Calu3 (cell line): ENCODE data around the gene KRT4. TPM values are rescaled to one million over a fixed set of nuclear protein-coding genes. Genes with fewer than 3 reads are reported as not detected.

Source experiments
- BruUV-seq: library from RNA; stranded (reverse); fragments of 400-500 nt; replicated peaks from 2 replicates; lab custom pipeline; 2021; lab: Mats Ljungman, UMichigan
- CTCF ChIA-PET: fragments of 300-600 bp; sonication (Branson Sonifier 250); formaldehyde crosslinking; loops from one replicate; lab custom pipeline; 2022; ENCODE audit warnings: antibody characterized with exemption; lab: Charles Lee
- DNase-seq: peaks from one replicate; pipeline ENCODE4 v3.0.0; 2022
- H3K27ac Mint-ChIP-seq: one replicate; pipeline ENCODE4 v1.8.0; 2022; ENCODE audit warnings: mixed read lengths; ENCODE audit not compliant: unreplicated experiment
- H3K27me3 Mint-ChIP-seq: one replicate; pipeline ENCODE4 v1.8.0; 2022; ENCODE audit warnings: mixed read lengths; ENCODE audit not compliant: unreplicated experiment
- H3K36me3 Mint-ChIP-seq: one replicate; pipeline ENCODE4 v1.8.0; 2022; ENCODE audit warnings: mild to moderate bottlenecking, moderate library complexity, mixed read lengths; ENCODE audit not compliant: insufficient read depth, unreplicated experiment
- H3K4me1 Mint-ChIP-seq: one replicate; pipeline ENCODE4 v1.8.0; 2022; ENCODE audit warnings: mild to moderate bottlenecking, low read depth, mixed read lengths; ENCODE audit not compliant: unreplicated experiment
- H3K4me3 Mint-ChIP-seq: one replicate; pipeline ENCODE4 v1.8.0; 2022; ENCODE audit warnings: mild to moderate bottlenecking, low read depth, moderate library complexity, mixed read lengths; ENCODE audit not compliant: unreplicated experiment
- H3K9me3 Mint-ChIP-seq: one replicate; pipeline ENCODE4 v1.8.0; 2022; ENCODE audit warnings: low read depth, mixed read lengths; ENCODE audit not compliant: unreplicated experiment
- intact Hi-C: fragments of 100-400 bp; cut with micrococcal nuclease; formaldehyde crosslinking; loops from one replicate; pipeline ENCODE4 v1.10.0; 2022; ENCODE audit not compliant: unreplicated experiment
- total RNA-seq: library from RNA; stranded (reverse); gene quantifications from 2 replicates; pipeline ENCODE4 v1.2.3, GENCODE V29; 2022
- TF ChIP-seq, protein P1 (sequence below): fragments of 200-600 bp; IDR thresholded peaks from one replicate; pipeline ENCODE4 v1.8.0; 2022; ENCODE audit warnings: antibody characterized with exemption; ENCODE audit not compliant: unreplicated experiment

Gene KRT4
- total RNA-seq, 1 experiment from 2014 or later = not detected

GRCh38 chr12:52806169-52806811 is 7.6 kb downstream of the KRT4 start:
- H3K36me3 Mint-ChIP-seq = no peaks in the 10 kb centered on the region
- BruUV-seq = no TSS peak
- H3K9me3 Mint-ChIP-seq = no peaks in the 10 kb centered on the region
- TF ChIP-seq, protein P1, sequence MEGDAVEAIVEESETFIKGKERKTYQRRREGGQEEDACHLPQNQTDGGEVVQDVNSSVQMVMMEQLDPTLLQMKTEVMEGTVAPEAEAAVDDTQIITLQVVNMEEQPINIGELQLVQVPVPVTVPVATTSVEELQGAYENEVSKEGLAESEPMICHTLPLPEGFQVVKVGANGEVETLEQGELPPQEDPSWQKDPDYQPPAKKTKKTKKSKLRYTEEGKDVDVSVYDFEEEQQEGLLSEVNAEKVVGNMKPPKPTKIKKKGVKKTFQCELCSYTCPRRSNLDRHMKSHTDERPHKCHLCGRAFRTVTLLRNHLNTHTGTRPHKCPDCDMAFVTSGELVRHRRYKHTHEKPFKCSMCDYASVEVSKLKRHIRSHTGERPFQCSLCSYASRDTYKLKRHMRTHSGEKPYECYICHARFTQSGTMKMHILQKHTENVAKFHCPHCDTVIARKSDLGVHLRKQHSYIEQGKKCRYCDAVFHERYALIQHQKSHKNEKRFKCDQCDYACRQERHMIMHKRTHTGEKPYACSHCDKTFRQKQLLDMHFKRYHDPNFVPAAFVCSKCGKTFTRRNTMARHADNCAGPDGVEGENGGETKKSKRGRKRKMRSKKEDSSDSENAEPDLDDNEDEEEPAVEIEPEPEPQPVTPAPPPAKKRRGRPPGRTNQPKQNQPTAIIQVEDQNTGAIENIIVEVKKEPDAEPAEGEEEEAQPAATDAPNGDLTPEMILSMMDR = no peak
- intact Hi-C loops = no loop called here
- H3K27me3 Mint-ChIP-seq = peaks cover 62% of the 10 kb centered on the region
- CTCF ChIA-PET = interaction anchor here (0.5 kb wide), 1 partner anchor 70 kb away, joined by 4 read pairs; no protein-coding TSS in a partner anchor
- no peak overlapping the region for H3K4me3 Mint-ChIP-seq
- H3K4me1 Mint-ChIP-seq = no peaks in the 10 kb centered on the region
- DNase-seq = no peak
- no peak overlapping the region for H3K27ac Mint-ChIP-seq

DNA sequence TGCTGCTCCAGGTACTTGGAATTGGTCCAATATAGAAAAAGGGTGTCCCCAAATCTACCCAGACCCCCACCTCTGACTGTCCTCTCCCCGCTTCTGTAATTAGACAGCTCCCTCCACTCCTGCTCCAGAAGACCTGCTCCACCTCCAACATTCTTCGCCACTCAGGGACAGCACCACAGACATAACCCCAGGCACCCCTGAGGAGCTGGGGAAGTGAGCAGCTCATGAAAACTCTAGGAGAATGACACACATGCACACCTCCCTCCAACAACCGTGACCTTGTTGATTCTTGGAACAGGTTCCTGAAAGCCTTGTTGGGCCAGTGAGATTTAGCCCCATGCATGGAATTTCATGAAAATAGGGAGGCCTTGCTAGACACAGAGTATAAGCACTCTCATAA is 8.2 kb downstream of the KRT4 start:
- Mint-ChIP-seq H3K4me1 (no peaks in the 10 kb centered on the region), H3K27me3 (peaks cover 62% of the 10 kb centered on the region), H3K36me3 (no peaks in the 10 kb centered on the region), H3K9me3 (no peaks in the 10 kb centered on the region), H3K4me3 (no peak overlapping the region), H3K27ac (no peak overlapping the region)
- CTCF ChIA-PET = interaction anchor here (0.5 kb wide), 1 partner anchor 70 kb away, joined by 4 read pairs; no protein-coding TSS in a partner anchor
- no peak for DNase-seq
- intact Hi-C loops = no loop called here
- TF ChIP-seq, protein P1 = no peak
- BruUV-seq = no TSS peak

GRCh38 chr12:52805000-52805399 is 8.9 kb downstream of the KRT4 start:
- Mint-ChIP-seq H3K4me1 (peaks cover 5% of the 10 kb centered on the region), H3K27ac (no peak overlapping the region), H3K36me3 (no peaks in the 10 kb centered on the region), H3K4me3 (no peak overlapping the region), H3K27me3 (peaks cover 60% of the 10 kb centered on the region), H3K9me3 (no peaks in the 10 kb centered on the region)
- intact Hi-C loops = no loop called here
- no peak for DNase-seq
- TF ChIP-seq, protein P1 = no peak
- BruUV-seq = no TSS peak
- CTCF ChIA-PET = no interaction called here

GRCh38 chr12:52802442-52802841 is 11.5 kb downstream of the KRT4 start:
- H3K36me3 Mint-ChIP-seq = no peaks in the 10 kb centered on the region
- TF ChIP-seq, protein P1 = no peak
- intact Hi-C loops = no loop called here
- H3K9me3 Mint-ChIP-seq = no peaks in the 10 kb centered on the region
- no peak overlapping the region for H3K27ac Mint-ChIP-seq
- peaks cover 26% of the 10 kb centered on the region for H3K4me1 Mint-ChIP-seq
- no peak overlapping the region for H3K4me3 Mint-ChIP-seq
- H3K27me3 Mint-ChIP-seq = peaks cover 35% of the 10 kb centered on the region
- no TSS peak for BruUV-seq
- no peak for DNase-seq
- CTCF ChIA-PET = no interaction called here
